ENCODE measurements around the gene STAT5B.
A peak's percentile ranks its signal among the peaks of the same experiment; 100 is the strongest.

The STAT5B gene

GRCh38 chr17:42184713-42185620 lies 91.2 kb downstream of the STAT5B start, which contains the start of gene HCRT:
Gene HCRT (minus strand): TSS chr17:42185452. CDS start chr17:42185365, 87 bp downstream.
- peak in 1 of 10 donors; percentile 24 for DNase-seq
- intact Hi-C loops (cut with DNase I): loop anchor here (5.0 kb wide), 2 partner anchors 68 to 92 kb away; partner anchors contain the start of gene STAT5B

DNA sequence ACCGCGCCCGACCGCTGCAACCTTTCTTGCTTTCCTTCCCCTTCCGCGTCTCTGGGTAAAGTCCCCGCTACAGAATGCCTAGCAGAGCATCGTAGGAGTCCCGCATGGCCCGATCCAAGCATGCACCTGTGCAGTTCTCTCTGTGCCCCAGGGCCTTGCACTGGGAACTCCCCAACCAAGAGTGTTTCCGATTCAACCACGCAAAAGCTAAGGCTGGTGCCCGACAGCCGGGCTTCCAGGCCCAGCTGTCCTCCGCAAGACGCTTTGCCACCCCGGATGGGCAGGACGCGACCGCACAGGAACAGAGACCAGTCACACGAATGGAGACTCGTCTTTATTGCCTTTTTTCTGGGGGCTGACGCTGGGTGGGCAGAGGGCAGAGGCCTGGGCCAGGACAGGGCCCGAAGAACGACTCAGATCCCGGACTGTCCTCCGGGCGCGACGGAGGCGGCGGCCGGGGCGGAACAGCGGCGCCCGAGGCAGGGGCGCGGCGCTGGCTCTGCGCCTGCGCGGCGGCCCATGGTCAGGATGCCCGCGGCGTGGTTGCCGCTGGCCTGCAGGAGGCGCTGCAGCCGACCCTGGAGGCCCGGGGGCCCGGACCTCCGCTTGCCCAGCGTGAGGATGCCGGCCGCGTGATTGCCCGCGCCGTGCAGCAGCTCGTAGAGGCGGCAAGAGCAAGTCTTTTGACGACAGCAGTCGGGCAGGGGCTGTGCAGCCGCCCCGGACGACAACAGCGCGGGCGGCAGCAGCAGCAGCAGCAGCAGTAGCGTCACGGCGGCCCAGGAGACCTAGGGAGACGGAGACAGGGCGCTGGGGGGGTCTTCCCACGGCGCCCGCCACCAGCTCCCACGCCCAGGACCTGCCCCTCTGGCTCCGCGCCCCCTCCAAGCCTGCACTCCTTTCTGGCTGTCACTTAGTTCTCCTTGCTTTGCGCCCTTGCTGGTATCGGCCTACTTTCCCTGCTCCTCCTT lies 92.2 kb downstream of the STAT5B start:
- intact Hi-C loops (cut with DNase I): loop anchor here (5.0 kb wide), 2 partner anchors 67 to 93 kb away; partner anchors contain the start of gene STAT5B
- DNase-seq: peak; percentile 48 to 97 (median 70)

GRCh38 chr17:42182927-42183734 lies 93.1 kb downstream of the STAT5B start:
- intact Hi-C loops (cut with DNase I): loop anchor here (5.0 kb wide), 2 partner anchors 66 to 94 kb away; partner anchors contain the start of gene STAT5B
- DNase-seq: no peak

DNA sequence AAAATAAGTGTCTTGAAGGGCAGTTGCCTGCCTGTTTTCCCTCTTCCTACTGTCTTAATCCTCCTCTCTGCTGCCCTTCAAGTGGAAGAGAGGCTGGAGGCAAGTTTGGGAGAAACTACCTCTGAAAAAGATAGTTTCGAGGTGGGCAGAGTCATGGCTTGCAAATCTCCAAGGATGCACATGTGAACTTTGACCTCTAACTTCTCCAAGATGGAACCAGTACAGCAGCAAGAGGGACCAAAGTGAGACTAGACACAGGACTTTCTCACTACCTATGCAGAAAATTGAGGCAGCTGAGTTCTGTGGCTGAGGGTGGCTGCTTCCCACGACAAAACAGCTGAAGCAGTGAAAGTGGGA lies 94.4 kb downstream of the STAT5B start:
- intact Hi-C loops (cut with DNase I): loop anchor here (5.0 kb wide), 2 partner anchors 65 to 95 kb away; partner anchors contain the start of gene STAT5B
- no peak for DNase-seq

GRCh38 chr17:42180922-42181850 lies 95.0 kb downstream of the STAT5B start, which contains the start of gene KCNH4:
Gene KCNH4 (minus strand): TSS chr17:42181142. CDS start chr17:42180945, 197 bp downstream.
- peak; percentile 63 to 99 (median 90) for DNase-seq
- intact Hi-C loops (cut with DNase I): loop anchor here (5.0 kb wide), 2 partner anchors 64 to 96 kb away; partner anchors contain the start of gene STAT5B

- intact Hi-C loops (cut with DNase I): loop anchor here (5.0 kb wide), 2 partner anchors 63 to 97 kb away; partner anchors contain the start of gene STAT5B
These were observed 95.7 kb downstream of the STAT5B start for GRCh38 chr17:42180411-42180921.

DNA sequence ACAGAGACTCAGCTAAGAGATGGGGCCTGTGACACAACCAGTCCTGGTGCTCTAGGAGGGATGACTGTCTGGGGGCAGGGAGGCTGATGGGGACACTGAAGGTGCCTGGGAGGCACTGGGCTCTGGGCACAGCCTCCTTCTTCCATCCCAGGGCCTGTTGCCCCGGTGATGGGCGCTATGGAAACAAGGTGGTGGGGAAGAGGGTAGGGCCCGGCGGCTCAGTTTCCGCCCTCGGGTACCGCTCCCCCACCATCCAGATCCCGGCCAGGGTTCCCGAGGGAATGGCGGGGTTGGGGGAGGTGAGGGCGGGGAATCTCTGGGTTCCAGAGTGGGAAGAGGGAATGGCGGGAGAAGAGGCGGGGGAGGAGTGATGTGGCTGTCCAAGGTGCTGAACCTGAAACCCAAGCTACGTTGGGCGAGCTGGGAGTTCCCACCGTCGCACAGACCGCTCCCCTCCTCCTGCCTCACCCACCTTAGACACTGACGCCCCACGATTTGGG lies 96.2 kb downstream of the STAT5B start:
- DNase-seq: peak in 1 of 10 donors; percentile 27
- intact Hi-C loops (cut with DNase I): loop anchor here (5.0 kb wide), 2 partner anchors 63 to 97 kb away; partner anchors contain the start of gene STAT5B

More at GRCh38 chr17:42180411-42180921, 95.7 kb downstream of the STAT5B start:
- DNase-seq: no peak

DNA sequence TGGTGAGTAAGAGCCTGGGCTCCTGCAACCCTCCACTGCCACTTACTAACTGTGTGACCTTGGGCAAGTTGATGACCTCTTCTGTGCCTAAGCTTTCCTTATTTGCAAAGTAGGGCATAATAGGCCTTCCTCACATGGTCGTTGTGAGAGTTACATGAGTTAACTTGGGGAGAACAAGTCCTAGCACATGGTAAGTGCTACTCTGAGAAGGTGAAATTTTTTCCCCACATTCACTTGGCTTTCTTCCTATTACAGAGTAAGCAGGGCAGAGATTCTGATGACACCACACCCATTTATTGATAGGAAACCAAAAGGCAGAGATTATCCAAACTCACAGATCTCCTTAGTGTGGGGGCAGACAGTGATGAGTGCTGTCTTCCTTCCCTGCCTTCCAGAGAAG lies 96.9 kb downstream of the STAT5B start:
- intact Hi-C loops (cut with DNase I): no loop called here
- no peak for DNase-seq

DNA sequence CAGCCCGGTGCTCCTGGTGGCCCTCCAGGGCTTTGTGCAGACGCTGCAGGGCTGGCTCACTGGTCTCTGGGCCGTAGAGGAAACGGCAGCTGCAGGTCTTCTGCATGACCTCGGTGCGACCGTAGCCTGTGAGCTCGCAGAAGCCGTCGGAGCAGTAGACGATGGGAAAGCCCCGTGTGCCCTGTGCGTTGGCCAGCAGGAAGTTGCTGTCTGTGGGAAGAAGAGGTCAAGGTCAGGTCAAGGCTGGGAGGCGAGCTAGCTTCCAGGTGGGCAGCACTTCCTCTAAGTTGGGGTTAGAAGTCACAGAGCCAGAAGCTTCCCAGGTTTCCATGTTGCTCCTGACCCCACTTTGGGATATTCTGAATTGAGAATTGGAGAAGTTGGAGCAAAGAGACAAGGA lies 97.4 kb downstream of the STAT5B start:
- no peak for DNase-seq
- intact Hi-C loops (cut with DNase I): no loop called here

GRCh38 chr17:42177684-42178083 lies 98.5 kb downstream of the STAT5B start:
- intact Hi-C loops (cut with DNase I): no loop called here
- DNase-seq: no peak

DNA sequence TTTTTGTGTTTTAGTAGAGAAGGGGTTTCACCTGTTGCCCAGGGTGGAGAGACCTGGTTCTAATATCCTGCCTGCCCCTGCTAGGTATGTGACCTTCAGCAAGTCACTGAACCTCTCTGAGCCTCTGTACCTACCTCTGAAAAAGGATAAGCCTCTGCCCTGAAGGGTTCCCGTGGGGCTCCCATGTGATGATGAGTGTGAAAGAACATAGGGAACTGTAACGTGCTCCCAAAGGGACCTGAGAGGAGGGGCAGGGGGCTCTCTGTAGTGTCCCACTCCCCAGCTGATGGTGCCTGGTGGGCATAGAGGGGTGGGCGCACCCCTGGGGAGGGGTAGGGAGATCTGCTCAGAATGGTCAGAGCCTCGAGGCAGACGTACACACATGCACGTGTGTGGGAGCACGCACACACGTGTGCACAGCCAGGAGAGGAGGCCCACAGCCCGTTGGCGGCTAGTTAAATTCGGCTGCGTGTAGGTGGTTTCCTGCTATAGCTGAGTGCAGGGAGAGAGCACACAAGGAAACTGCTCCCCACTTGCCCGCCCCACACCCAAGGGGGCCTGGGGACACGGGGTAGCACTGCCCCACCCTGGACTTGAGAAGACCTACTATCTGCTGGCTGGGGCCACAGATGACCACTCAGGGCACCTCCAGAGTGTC lies 101.9 kb downstream of the STAT5B start:
- intact Hi-C loops (cut with DNase I): no loop called here
- DNase-seq: peak in 8 of 10 donors; percentile 52 to 95 (median 71)

DNA sequence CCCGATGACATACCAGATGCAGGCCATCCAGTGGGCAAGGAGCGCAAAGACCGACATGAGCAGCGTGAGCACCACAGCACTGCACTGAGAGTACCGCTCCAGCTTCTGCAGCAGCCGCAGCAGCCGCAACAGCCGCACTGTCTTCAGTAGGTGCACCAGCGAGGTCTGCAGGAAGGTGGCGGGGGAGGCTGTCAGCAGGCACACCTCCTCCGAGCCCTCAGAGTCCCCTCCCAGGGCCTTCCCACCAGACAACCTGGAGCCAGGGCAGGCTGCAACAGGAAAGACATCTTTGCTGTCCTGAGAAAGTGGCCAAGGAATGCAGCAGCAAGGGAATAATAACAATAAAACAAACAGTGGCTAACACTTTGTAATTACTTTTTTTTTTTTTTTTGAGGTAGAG lies 104.4 kb downstream of the STAT5B start:
- DNase-seq: no peak
- intact Hi-C loops (cut with DNase I): no loop called here

DNA sequence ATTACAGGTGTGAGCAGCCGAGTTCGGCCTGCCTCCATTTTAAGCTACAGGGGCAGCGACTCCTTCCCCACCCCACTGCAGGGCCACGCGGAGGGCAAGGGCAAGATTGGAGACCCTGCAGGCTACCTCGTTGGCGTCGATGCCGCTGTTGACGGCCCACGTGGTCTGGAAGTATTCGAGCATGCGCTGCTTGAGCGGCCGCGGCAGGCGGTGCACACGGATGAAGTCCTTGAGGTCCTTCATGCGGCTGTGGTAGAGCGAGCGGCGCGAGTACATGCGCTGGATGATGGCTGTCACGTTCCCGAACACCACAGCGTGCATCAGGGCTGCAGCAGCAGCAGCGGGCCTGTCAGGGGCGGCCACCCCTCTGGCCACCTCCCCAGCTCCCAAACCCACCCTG lies 106.8 kb downstream of the STAT5B start:
- intact Hi-C loops (cut with DNase I): no loop called here
- no peak for DNase-seq

DNA sequence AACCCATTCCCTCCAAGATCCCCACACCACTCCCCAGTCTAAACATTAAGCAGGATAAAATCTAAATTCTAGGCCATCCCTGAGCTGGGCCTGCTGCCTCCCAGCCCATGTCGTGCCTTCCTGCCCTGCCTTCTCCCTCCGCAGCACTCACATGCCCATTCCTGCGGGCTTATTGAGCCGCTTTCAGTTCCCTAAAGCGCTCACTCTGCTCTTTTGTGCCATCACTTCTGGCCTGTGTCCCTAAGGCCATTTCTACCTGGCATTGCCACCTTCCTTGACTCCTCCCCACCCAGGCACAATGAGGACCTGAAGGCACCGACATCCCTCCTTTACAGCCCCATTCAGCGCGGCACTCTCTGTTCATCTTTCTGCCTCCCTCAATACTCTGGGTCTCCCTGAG lies 108.4 kb downstream of the STAT5B start:
- intact Hi-C loops (cut with DNase I): no loop called here
- DNase-seq: no peak

GRCh38 chr17:42166196-42166763 lies 109.9 kb downstream of the STAT5B start:
- intact Hi-C loops (cut with DNase I): no loop called here
- peak in 1 of 10 donors; percentile 59 for DNase-seq

DNA sequence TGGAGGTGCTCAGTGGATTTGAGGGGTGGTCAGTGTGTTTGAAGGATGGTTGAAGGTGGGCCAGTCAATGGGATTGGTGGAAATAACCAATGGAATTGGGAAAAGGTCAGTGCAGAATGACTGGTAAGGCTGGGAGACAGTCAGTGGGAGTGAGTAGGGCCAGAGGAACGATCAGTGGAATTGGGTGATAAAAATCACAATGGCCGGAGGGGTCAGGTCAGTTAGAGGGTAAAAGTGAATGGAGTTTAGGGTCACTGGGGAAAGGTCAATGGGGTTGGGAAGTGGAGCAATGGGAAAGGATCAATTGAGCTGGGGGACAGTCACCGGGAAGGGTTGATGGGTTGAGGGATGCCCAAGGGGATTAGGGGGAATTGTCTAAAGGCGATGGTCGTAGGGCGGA lies 110.4 kb downstream of the STAT5B start:
- intact Hi-C loops (cut with DNase I): no loop called here
- no peak for DNase-seq
